Nucleus accumbens (tissue), 56 donors: ENCODE data around the gene ACSS1.
"Not testable (repeated sequence)": the region's sequence is repeated elsewhere in the genome, so short reads cannot be mapped to it uniquely, and the experiment has no call there.

ENCODE experiments used
- DNase-seq, 56 donors: peaks; one replicate each; lab custom pipeline; 2025; lab: John Stamatoyannopoulos, UW

The ACSS1 gene

DNA sequence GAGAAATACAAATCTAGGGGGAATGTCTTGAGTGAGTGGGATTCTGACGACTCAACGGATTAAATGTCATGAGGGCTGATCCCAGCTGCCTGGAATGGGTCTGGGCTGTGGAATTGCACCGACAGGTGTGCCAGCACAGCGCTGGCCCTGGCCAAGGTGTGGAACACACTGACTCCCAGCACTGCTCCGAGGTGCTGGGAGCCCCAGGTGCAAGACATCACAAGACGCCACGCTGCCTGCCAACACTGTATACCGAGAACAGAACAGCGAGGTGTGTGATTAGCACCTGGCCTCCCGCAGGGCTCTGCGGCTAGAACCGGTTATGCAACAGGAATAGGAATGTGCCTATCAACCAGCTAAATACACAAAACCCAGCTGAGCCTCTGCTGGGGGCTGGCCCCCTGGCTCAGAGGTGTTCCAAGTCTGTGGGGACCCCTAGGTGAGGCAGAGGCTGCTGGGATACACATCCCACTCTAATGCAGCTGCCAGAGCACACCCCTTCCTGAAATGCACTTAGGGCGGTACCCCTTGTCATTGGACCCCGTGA, 40.6 kb downstream of the ACSS1 start:
- no peak for DNase-seq

- DNase-seq: no peak
These were observed 41.5 kb downstream of the ACSS1 start for GRCh38 chr20:25016471-25016870.

GRCh38 chr20:25015986-25016385, 42.0 kb downstream of the ACSS1 start:
- DNase-seq: no peak

GRCh38 chr20:25014816-25015215, 43.1 kb downstream of the ACSS1 start:
- DNase-seq: no peak

- DNase-seq: no peak
These were observed 44.2 kb downstream of the ACSS1 start for GRCh38 chr20:25013478-25014380.

DNA sequence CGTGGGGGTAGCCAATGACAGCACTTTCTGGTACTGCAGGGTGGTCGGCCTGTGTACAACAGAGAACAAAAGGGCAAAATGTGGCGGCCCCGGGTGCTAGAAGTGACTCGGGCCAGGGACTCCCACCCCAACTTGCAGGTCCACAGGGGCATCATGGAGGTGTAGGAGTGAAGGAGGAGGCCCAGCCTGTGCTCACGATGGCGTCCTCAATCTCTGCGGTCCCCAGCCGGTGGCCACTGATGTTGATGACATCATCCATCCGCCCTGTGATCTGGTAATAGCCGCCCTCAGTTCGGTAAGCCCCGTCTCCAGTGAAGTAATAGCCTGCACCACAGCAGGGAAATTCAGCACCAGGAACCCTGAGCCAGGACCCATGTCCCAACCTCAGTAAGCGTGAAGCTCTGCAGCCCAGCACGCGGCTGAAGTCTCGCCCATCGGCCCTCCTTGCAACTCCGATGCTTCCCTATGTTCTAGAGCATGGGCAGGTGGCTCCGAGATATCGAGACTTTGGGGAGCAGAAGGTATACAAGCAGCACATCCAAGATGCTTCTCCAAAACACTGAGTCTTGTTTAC, 45.2 kb downstream of the ACSS1 start:
- DNase-seq: no peak

DNA sequence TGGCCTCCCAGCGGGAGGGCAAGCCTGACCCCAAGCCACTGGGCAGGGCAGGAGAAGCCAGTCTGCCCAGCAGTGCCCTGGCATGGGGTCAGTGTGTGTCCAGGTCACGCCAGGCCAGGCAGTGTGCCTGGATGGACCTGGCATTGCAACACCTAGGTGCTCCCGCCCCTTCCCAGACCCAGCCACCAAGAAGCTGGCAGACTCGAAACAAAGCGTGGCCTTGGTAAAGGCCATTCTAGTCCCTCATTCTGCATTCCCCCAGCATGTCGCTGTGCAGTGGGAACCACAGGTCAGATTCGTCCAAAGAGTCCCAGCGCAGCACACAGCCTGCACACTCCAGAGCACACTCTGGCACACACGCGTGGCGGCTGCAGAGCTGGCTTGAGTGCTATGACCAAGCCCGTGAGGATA, 46.1 kb downstream of the ACSS1 start:
- DNase-seq: peak in 2 of 56 donors; percentile 15 to 32

- DNase-seq: no peak
These were observed 46.7 kb downstream of the ACSS1 start for GRCh38 chr20:25011261-25011660.

DNA sequence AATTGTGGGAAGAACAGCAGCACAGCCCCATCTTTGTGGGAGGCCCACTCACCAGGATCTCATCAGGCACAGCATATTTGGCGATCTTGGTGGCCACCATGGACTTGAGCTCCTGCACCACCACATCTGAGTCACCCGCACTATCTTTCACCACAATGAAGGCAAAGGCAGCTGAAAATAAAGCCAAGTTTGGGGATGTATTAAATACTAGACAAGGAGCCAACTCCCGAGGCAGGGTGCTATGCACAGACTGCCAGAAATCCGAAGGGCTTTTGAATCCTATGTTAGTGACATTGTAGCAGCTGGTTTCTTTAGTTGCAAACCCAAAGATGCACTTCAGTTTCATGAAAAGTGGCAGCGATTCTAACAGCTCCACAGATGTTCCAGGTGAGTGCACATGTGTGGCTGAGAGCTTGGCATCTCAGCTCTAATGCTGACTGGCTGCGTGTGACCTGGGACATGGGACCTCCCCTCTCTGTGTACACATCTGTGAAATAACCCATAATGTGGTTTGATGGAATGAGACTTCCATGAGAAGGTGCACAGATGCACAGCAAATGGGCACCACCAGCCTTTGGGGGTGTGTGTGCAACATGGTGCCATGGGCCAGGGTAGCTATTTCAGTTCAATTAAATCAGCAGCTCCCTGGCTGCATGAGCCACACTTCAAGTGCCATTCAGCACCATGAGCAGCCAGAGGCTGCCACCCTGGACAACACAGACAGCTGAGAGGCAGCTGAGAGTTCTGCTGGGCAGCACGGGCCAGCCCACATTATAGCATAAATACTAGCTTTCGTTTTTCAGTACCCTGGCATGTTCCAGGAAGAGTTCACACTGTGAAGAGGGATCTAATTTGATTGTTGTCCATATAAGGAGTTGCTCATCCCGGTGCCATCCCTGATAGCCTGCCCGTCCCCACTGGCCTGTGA, 48.5 kb downstream of the ACSS1 start:
- no peak for DNase-seq

GRCh38 chr20:25008388-25009217, 49.3 kb downstream of the ACSS1 start:
- no peak for DNase-seq

DNA sequence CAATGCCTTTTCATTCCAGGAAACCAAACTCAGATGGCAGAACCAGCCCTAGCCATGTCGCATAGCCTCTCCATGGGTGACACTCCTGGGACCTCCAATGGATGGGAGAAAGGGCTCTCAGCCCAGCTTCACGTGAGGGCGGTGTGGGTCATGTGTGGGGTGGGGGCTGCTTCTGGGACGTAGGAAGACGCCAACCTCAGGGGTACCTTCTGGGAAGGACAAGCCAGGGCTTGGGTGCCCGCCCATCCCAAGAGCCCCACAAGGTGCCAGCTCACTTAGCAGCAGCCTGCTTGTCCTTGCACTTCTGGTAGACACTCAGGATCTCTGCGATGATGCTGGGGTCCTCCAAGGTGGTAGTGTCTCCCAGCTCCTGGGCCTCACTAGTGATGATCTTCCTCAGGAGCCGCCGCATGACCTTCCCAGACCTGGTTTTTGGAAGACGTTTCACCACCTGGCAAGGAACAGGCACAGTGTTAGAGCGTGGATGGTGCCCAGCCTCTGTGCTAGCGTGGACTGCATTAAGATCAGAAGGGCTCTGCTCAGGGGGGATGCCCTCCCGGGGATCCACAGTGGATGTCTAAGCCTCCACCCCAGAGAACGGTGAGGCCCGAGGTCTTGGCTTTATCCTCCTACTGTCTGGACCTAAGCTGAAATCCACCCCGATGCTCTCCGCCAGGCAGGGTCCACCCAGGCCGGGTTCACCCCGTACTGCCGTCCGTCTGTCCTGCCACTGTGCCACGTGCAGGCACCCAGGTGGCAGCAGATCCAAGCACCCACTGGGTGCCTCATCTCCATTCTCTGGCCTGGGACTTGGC, 50.2 kb downstream of the ACSS1 start:
- DNase-seq: no peak

- no peak for DNase-seq
These were observed 51.3 kb downstream of the ACSS1 start for GRCh38 chr20:25006431-25007167.

DNA sequence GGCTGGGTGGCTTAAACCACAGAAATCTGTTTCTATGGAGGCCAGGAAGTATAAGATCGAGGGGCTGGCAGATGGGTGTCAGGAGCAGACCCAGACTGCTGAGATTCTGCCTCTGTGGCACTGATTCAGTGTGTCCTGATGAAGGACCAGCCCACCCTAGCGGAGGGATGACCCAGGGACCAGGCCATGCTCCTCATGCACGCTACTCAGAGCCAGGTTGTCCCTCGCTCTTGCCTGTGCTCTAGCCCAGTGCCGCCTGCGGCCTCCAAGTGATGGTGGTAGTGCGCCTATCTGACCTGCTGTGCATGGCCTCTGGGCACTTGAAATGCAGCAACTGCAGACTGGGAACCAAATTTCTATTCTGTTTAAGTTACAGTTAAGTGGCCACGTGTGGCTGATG, 52.3 kb downstream of the ACSS1 start:
- no peak for DNase-seq

DNA sequence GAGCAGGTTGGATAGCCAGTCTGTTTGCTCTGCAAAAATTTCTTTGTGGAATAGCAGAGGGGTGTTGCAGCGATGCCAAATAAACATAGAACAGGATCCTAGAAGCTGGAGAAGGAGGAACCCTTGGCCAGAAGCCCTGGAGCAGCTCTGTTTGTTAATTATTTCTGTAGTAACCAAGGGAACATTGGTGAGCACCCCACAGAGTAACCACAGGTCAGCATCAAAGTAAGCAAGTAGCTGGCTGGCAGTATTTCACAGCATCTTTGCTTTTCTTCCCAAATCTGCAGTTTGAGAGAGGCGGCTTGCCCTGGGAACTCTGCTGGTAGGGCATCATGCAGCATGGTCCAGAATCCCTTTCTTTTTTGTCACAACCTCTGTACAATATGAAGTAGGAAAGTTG, 52.7 kb downstream of the ACSS1 start:
- peak in 11 of 56 donors; percentile 22 to 64 (median 47) for DNase-seq

GRCh38 chr20:25003002-25003401, 54.9 kb downstream of the ACSS1 start:
- DNase-seq: no peak

- not testable (repeated sequence) for DNase-seq
These were observed 56.6 kb downstream of the ACSS1 start for GRCh38 chr20:25001323-25001722.

- peak in 6 of 56 donors; percentile 19 to 53 (median 30) for DNase-seq
These were observed 57.6 kb downstream of the ACSS1 start for GRCh38 chr20:25000268-25000801.

DNA sequence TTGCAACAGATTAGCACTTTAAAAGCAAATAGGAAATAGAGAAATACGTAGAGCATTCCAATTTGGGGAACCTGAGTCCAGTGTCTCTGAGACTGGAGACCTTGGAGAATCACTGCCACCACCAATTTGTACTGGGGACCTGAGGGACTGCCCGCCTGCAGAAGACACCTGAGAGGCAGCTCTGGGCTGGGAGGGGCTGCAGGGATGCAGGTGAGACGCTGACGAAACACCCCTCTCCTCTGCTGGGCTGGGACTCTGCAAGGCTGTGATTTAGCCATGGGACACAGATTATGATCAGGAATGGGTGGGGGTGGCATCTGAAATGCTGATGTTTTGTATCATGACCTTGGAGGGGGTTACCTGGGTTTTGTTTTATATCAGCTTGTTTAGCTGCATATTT, 58.4 kb downstream of the ACSS1 start:
- DNase-seq: no peak
